Spleen (tissue), 7 donors: ENCODE data around the gene PIP5KL1.
A peak's percentile ranks its signal among the peaks of the same experiment; 100 is the strongest.

ENCODE experiments used
- POLR2A ChIP-seq, 3 donors: fragments of 450-650 bp; IDR thresholded peaks; one replicate each; pipeline ENCODE4 v1.5.1; 2017; ENCODE audit warnings: antibody characterized with exemption in 3 of 3, mild to moderate bottlenecking in 1 of 3
- POLR2AphosphoS5 ChIP-seq, 3 donors: sonication (generic); formaldehyde crosslinking; IDR thresholded peaks; one replicate each; pipeline ENCODE4 v1.5.1; 2017; ENCODE audit warnings: antibody characterized with exemption in 3 of 3
- TF ChIP-seq, protein P1 (sequence below), 11 experiments: fragments of 200-600 bp in 7 of 11; fragments of 450-650 bp in 4 of 11; sonication (generic) in 4 of 11; IDR thresholded peaks in 8 of 11; conservative IDR thresholded peaks in 3 of 11; 1 replicate in 7 of 11; 2 replicates in 4 of 11; pipeline versions ENCODE4 v1.4.0 to v1.8.0; 2016 to 2021; ENCODE audit warnings: antibody characterized with exemption in 11 of 11, inconsistent platforms in 4 of 11, mild to moderate bottlenecking in 1 of 11
- donor health status: DM: no; HTN: no; CAD: no; lungs with moderate emphysema.
- donor health status: DM: no; HTN: no; CAD: no.
- donor health status: DM: no; HTN: no; CAD: no.

DNA sequence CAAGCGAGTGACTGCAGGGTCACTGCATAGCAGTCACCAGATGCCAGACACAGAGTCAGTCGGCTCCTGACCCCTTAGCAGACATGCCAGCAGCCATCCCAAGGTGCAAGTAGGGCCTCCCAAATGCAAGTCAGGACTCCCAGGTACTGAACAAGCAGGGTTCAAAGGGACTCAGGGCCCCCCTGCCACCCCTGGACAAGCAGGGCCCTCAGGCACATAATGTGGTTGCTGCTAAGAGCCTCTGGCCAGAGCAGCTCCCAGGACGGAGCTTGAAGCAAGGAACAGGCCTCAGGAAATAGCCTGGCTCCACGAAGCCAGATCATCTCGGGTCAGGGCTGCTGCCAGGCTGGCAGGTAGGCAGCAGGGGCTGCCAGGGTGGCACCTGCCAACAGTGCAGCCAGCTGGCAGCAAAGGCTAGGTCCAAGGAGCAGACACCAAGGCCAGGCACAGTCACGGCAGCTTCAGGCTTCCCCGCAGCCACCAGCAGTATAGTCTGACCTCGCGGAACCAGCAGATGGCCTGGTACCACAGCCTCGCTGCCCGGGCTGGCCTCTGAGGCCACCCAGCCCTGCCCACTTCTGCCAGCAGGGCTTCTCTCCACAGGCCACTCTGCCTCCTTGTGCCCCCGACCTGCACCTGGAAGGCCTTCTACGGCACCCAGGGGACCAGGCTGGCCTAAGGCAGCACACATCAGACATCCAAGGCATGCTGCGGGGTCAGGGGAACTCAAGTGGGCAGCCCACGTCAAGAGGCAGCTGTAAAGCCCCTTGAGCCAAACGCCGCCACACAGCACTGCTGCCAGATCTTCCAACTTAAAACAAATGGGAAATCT, 42.8 kb upstream of the PIP5KL1 start:
- TF ChIP-seq, protein P1, sequence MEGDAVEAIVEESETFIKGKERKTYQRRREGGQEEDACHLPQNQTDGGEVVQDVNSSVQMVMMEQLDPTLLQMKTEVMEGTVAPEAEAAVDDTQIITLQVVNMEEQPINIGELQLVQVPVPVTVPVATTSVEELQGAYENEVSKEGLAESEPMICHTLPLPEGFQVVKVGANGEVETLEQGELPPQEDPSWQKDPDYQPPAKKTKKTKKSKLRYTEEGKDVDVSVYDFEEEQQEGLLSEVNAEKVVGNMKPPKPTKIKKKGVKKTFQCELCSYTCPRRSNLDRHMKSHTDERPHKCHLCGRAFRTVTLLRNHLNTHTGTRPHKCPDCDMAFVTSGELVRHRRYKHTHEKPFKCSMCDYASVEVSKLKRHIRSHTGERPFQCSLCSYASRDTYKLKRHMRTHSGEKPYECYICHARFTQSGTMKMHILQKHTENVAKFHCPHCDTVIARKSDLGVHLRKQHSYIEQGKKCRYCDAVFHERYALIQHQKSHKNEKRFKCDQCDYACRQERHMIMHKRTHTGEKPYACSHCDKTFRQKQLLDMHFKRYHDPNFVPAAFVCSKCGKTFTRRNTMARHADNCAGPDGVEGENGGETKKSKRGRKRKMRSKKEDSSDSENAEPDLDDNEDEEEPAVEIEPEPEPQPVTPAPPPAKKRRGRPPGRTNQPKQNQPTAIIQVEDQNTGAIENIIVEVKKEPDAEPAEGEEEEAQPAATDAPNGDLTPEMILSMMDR (IDR thresholded peaks at IDR 0.05 in 8 of 11, conservative IDR thresholded peaks at IDR 0.05 in 3 of 11) = no peak
- TF ChIP-seq POLR2AphosphoS5 (IDR thresholded peaks at IDR 0.05) (peak in 1 of 3 donors; percentile 36), POLR2A (IDR thresholded peaks at IDR 0.05) (no peak)
